ENCODE results near the gene SLBP.

Gene SLBP

DNA sequence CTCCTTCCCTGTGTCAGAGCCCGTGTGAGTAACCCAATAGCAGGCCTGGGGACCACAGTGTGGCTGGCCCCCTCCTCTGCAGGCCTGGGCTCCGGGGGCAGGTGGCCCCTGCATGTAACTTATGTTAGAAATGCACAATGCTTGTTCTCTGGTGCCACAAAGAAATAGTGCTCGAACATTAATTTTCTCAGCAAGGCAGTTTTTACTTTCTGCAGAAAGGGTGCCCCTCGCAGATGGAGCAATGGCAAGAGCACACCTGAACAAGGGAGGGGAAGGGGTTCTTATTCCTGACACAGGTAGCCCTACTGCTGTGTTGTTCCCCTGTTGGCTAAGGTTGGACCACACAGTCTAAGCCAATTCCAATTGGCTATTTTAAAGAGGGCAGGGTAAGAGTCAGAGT lies 26.3 kb upstream of the SLBP start:
- peaks cover 44% of the 10 kb centered on the region for H3K79me1 ChIP-seq (replicated peaks; ENCODE audit: low read length, poor library complexity, severe bottlenecking)
- H3K27me3 ChIP-seq (ENCODE audit: control insufficient read depth in 1 of 2, insufficient read depth in 1 of 2, low read length in 2 of 2), result no peaks in the 10 kb centered on the region
- H3K27ac ChIP-seq (ENCODE audit: low read length, poor library complexity, severe bottlenecking), result no peak overlapping the region
- no peak overlapping the region for H3K23ac ChIP-seq (ENCODE audit: low read length in 2 of 2)
- H4K91ac ChIP-seq (ENCODE audit: low read length), result no peak overlapping the region
- no peak overlapping the region for H3K14ac ChIP-seq (ENCODE audit: low read length in 2 of 2)
- no peak overlapping the region for H2BK15ac ChIP-seq (ENCODE audit: low read depth, poor library complexity, severe bottlenecking)
- H3K4me3 ChIP-seq (ENCODE audit: insufficient read depth in 1 of 2, low read depth in 1 of 2, low read length in 2 of 2), result peak overlapping the region in 1 of 2 experiments; percentile 18
- peaks cover 52 to 76% of the 10 kb centered on the region in 2 experiments for H3K36me3 ChIP-seq (ENCODE audit: control insufficient read depth in 1 of 2, insufficient read depth in 2 of 2, low read depth in 1 of 2, low read length in 2 of 2)
- no peak overlapping the region for H3K18ac ChIP-seq (ENCODE audit: low read depth in 1 of 2, low read length in 2 of 2)
- H3K9ac ChIP-seq (ENCODE audit: low read length), result no peak overlapping the region
- H2AK5ac ChIP-seq (ENCODE audit: low read length, severe bottlenecking), result no peak overlapping the region
- H2BK5ac ChIP-seq (ENCODE audit: low read depth, low read length, poor library complexity, severe bottlenecking), result no peak overlapping the region
- no peak overlapping the region for H3K4me2 ChIP-seq (ENCODE audit: low read length, poor library complexity, severe bottlenecking)
- DNase-seq, result no peak
- no peak overlapping the region for H2AFZ ChIP-seq (ENCODE audit: low read depth, low read length)
- no peak overlapping the region for H4K8ac ChIP-seq (ENCODE audit: low read length)
- no peak overlapping the region for H2BK120ac ChIP-seq (ENCODE audit: low read depth, low read length)
- peaks cover 25% of the 10 kb centered on the region for H3K9me3 ChIP-seq (ENCODE audit: control insufficient read depth, low read length)
- 97% methylated on average over 4 of the region's 4 CpGs for WGBS
- H3K4me1 ChIP-seq (ENCODE audit: control insufficient read depth, insufficient read depth, low read depth, low read length), result no peaks in the 10 kb centered on the region
- no peak overlapping the region for H3K4ac ChIP-seq (ENCODE audit: low read depth in 1 of 2, low read length in 2 of 2)
- no peak overlapping the region for H2BK12ac ChIP-seq (ENCODE audit: low read length in 2 of 2)

DNA sequence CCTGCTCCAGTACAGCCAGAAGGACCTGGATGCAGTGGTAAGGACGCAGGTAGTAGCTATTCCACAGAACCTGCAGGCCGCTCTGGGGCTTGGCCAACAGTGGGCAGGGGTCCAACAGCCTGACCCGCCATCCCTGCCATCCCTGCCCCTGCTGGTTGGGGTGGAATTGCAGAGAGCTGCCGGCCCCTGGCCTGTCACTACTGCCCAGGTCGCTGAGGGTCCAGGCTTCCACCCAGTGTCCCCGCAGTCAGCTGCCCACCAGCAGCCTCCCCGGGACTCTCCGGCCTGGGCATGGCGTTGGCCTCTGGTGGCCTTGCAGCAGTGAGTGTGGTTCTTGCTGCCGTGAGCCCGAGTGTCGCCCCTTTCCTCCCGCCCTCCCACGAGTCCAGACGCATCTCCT lies 25.5 kb upstream of the SLBP start:
- H3K36me3 ChIP-seq (ENCODE audit: control insufficient read depth in 1 of 2, insufficient read depth in 2 of 2, low read depth in 1 of 2, low read length in 2 of 2), result peaks cover 59 to 79% of the 10 kb centered on the region in 2 experiments
- H3K4ac ChIP-seq (ENCODE audit: low read depth in 1 of 2, low read length in 2 of 2), result no peak overlapping the region
- H2BK5ac ChIP-seq (ENCODE audit: low read depth, low read length, poor library complexity, severe bottlenecking), result no peak overlapping the region
- no peak overlapping the region for H3K9ac ChIP-seq (ENCODE audit: low read length)
- H2BK12ac ChIP-seq (ENCODE audit: low read length in 2 of 2), result no peak overlapping the region
- WGBS, result 99% methylated on average over 15 of the region's 15 CpGs
- no peak overlapping the region for H2AK5ac ChIP-seq (ENCODE audit: low read length, severe bottlenecking)
- H3K18ac ChIP-seq (ENCODE audit: low read depth in 1 of 2, low read length in 2 of 2), result no peak overlapping the region
- H2AFZ ChIP-seq (ENCODE audit: low read depth, low read length), result no peak overlapping the region
- H4K91ac ChIP-seq (ENCODE audit: low read length), result no peak overlapping the region
- no peak overlapping the region for H2BK120ac ChIP-seq (ENCODE audit: low read depth, low read length)
- H3K14ac ChIP-seq (ENCODE audit: low read length in 2 of 2), result no peak overlapping the region
- peak overlapping the region in 1 of 2 experiments; percentile 18 for H3K4me3 ChIP-seq (ENCODE audit: insufficient read depth in 1 of 2, low read depth in 1 of 2, low read length in 2 of 2)
- no peak for DNase-seq
- H3K23ac ChIP-seq (ENCODE audit: low read length in 2 of 2), result no peak overlapping the region
- H3K79me1 ChIP-seq (replicated peaks; ENCODE audit: low read length, poor library complexity, severe bottlenecking), result peaks cover 47% of the 10 kb centered on the region
- no peak overlapping the region for H3K27ac ChIP-seq (ENCODE audit: low read length, poor library complexity, severe bottlenecking)
- H3K4me2 ChIP-seq (ENCODE audit: low read length, poor library complexity, severe bottlenecking), result no peak overlapping the region
- H3K4me1 ChIP-seq (ENCODE audit: control insufficient read depth, insufficient read depth, low read depth, low read length), result no peaks in the 10 kb centered on the region
- H3K27me3 ChIP-seq (ENCODE audit: control insufficient read depth in 1 of 2, insufficient read depth in 1 of 2, low read length in 2 of 2), result no peaks in the 10 kb centered on the region
- no peak overlapping the region for H4K8ac ChIP-seq (ENCODE audit: low read length)
- no peak overlapping the region for H2BK15ac ChIP-seq (ENCODE audit: low read depth, poor library complexity, severe bottlenecking)
- H3K9me3 ChIP-seq (ENCODE audit: control insufficient read depth, low read length), result peaks cover 25% of the 10 kb centered on the region

DNA sequence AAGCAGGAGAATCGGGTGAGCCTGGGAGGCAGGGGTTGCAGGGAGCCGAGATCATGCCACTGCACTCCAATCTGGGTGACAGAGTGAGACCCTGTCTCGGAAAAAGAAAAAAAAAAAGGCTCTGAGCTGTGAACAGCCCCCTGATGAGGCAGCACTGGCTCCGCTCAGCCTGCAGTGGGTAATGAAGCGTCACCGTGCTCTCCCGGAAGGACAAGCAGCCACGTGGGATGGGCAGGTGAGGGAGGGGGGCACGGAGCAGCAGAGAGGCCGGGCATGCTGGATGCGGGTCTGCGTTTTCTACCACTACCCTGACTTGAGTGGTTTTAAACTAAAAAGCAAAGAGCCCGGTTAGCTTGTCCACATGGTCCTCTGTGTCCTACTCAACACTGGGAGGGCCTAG lies 24.7 kb upstream of the SLBP start:
- H3K9me3 ChIP-seq (ENCODE audit: control insufficient read depth, low read length), result peaks cover 25% of the 10 kb centered on the region
- H2BK12ac ChIP-seq (ENCODE audit: low read length in 2 of 2), result no peak overlapping the region
- H2BK15ac ChIP-seq (ENCODE audit: low read depth, poor library complexity, severe bottlenecking), result no peak overlapping the region
- 95% methylated on average over 13 of the region's 13 CpGs for WGBS
- no peak overlapping the region for H2AK5ac ChIP-seq (ENCODE audit: low read length, severe bottlenecking)
- DNase-seq, result no peak
- no peak overlapping the region for H3K9ac ChIP-seq (ENCODE audit: low read length)
- no peak overlapping the region for H2BK120ac ChIP-seq (ENCODE audit: low read depth, low read length)
- H4K91ac ChIP-seq (ENCODE audit: low read length), result no peak overlapping the region
- H3K4ac ChIP-seq (ENCODE audit: low read depth in 1 of 2, low read length in 2 of 2), result no peak overlapping the region
- no peak overlapping the region for H3K27ac ChIP-seq (ENCODE audit: low read length, poor library complexity, severe bottlenecking)
- peaks cover 65 to 78% of the 10 kb centered on the region in 2 experiments for H3K36me3 ChIP-seq (ENCODE audit: control insufficient read depth in 1 of 2, insufficient read depth in 2 of 2, low read depth in 1 of 2, low read length in 2 of 2)
- H3K79me1 ChIP-seq (replicated peaks; ENCODE audit: low read length, poor library complexity, severe bottlenecking), result peaks cover 47% of the 10 kb centered on the region
- no peak overlapping the region for H3K18ac ChIP-seq (ENCODE audit: low read depth in 1 of 2, low read length in 2 of 2)
- H3K4me1 ChIP-seq (ENCODE audit: control insufficient read depth, insufficient read depth, low read depth, low read length), result no peaks in the 10 kb centered on the region
- no peaks in the 10 kb centered on the region for H3K27me3 ChIP-seq (ENCODE audit: control insufficient read depth in 1 of 2, insufficient read depth in 1 of 2, low read length in 2 of 2)
- H2BK5ac ChIP-seq (ENCODE audit: low read depth, low read length, poor library complexity, severe bottlenecking), result no peak overlapping the region
- no peak overlapping the region for H4K8ac ChIP-seq (ENCODE audit: low read length)
- no peak overlapping the region for H3K23ac ChIP-seq (ENCODE audit: low read length in 2 of 2)
- no peak overlapping the region for H3K14ac ChIP-seq (ENCODE audit: low read length in 2 of 2)
- no peak overlapping the region for H3K4me3 ChIP-seq (ENCODE audit: insufficient read depth in 1 of 2, low read depth in 1 of 2, low read length in 2 of 2)
- no peak overlapping the region for H2AFZ ChIP-seq (ENCODE audit: low read depth, low read length)
- H3K4me2 ChIP-seq (ENCODE audit: low read length, poor library complexity, severe bottlenecking), result no peak overlapping the region

DNA sequence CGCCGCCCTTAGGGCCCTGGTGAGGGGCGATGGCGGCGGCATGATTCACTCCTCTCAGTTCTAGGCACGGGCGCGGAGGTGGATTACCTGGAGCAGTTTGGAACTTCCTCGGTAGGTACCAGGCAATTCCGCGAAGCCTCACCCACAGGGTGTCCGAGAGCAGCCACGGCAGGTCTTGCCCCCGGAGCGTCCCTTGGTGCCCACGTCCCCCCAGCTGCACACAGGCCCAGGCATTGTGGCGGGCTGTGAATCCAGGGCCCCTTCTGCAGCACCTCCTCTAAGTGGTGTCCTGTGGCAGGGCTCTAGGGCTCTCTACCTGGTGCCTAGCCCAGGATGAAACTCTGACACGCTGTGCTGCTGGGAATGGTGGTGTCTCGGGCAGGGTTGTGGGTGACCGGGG lies 23.1 kb upstream of the SLBP start:
- Histone ChIP-seq H3K14ac (ENCODE audit: low read length in 2 of 2) (no peak overlapping the region), H3K36me3 (ENCODE audit: control insufficient read depth in 1 of 2, insufficient read depth in 2 of 2, low read depth in 1 of 2, low read length in 2 of 2) (peaks cover 62 to 65% of the 10 kb centered on the region in 2 experiments), H3K4me2 (ENCODE audit: low read length, poor library complexity, severe bottlenecking) (no peak overlapping the region), H3K27ac (ENCODE audit: low read length, poor library complexity, severe bottlenecking) (no peak overlapping the region), H2BK120ac (ENCODE audit: low read depth, low read length) (no peak overlapping the region), H2BK5ac (ENCODE audit: low read depth, low read length, poor library complexity, severe bottlenecking) (no peak overlapping the region), H3K4me1 (ENCODE audit: control insufficient read depth, insufficient read depth, low read depth, low read length) (peaks cover 13% of the 10 kb centered on the region), H2AK5ac (ENCODE audit: low read length, severe bottlenecking) (no peak overlapping the region), H4K91ac (ENCODE audit: low read length) (no peak overlapping the region), H2BK15ac (ENCODE audit: low read depth, poor library complexity, severe bottlenecking) (no peak overlapping the region), H3K9me3 (ENCODE audit: control insufficient read depth, low read length) (peaks cover 25% of the 10 kb centered on the region), H3K4me3 (ENCODE audit: insufficient read depth in 1 of 2, low read depth in 1 of 2, low read length in 2 of 2) (no peak overlapping the region), H3K27me3 (ENCODE audit: control insufficient read depth in 1 of 2, insufficient read depth in 1 of 2, low read length in 2 of 2) (no peaks in the 10 kb centered on the region), H3K18ac (ENCODE audit: low read depth in 1 of 2, low read length in 2 of 2) (no peak overlapping the region), H3K9ac (ENCODE audit: low read length) (no peak overlapping the region), H3K23ac (ENCODE audit: low read length in 2 of 2) (no peak overlapping the region), H2AFZ (ENCODE audit: low read depth, low read length) (no peak overlapping the region), H3K79me1 (replicated peaks; ENCODE audit: low read length, poor library complexity, severe bottlenecking) (peaks cover 41% of the 10 kb centered on the region), H3K4ac (ENCODE audit: low read depth in 1 of 2, low read length in 2 of 2) (no peak overlapping the region), H4K8ac (ENCODE audit: low read length) (no peak overlapping the region), H2BK12ac (ENCODE audit: low read length in 2 of 2) (no peak overlapping the region)
- 94% methylated on average over 20 of the region's 20 CpGs for WGBS
- DNase-seq, result no peak
